ENCODE measurements around the gene SYCE3. TPM values are rescaled to one million over a fixed set of nuclear protein-coding genes. Genes with fewer than 3 reads are reported as not detected.

The SYCE3 gene
- total and polyA plus RNA-seq, 2 experiments from 2014 or later: not detected

DNA sequence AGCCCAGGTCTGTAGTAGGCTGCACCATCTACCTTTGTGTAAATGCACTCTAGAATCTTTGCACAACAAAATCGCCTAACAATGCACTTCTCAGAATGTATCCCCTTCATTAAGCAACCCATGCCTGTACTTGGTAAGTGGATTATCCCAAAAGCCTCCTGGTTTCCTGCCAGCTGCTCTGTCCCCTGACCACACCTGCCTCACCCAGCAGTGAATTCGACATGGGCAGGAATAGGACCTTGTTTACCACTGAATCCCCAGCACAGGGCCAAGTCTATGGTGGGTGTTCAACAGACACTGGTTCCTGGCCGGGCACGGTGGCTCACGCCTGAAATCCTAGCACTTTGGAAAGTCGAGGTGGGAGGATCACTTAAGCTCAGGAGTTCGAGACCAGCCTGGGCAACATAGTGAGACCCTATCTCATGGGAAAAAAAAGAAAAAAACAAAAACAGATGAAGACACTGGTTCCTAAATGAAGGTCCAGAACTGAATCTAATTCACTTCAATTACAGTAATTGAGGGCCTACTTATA is 5.1 kb upstream of the SYCE3 start:
- H3K4me1 ChIP-seq (ENCODE audit: insufficient read depth): no peaks in the 10 kb centered on the region

More for the DNA sequence above, 5.1 kb upstream of the SYCE3 start:
- no peak overlapping the region for H2AFZ ChIP-seq
- Mint-ChIP-seq H3K4me1 (no peaks in the 10 kb centered on the region; the same call in 2 of the 3 replicates), H3K27me3 (ENCODE audit: insufficient read depth, low read depth, poor library complexity) (peaks cover 18% of the 10 kb centered on the region), H3K4me3 (no peak overlapping the region), H3K36me3 (ENCODE audit: low read depth) (peaks cover 37% of the 10 kb centered on the region), H3K27ac (no peak overlapping the region), H3K9me3 (no peaks in the 10 kb centered on the region)
- H3K27ac ChIP-seq (ENCODE audit: low read depth): no peak overlapping the region
- no peaks in the 10 kb centered on the region for H3K79me2 ChIP-seq (replicated peaks; ENCODE audit: insufficient read depth)
- H4K20me1 ChIP-seq (replicated peaks; ENCODE audit: insufficient read depth): no peaks in the 10 kb centered on the region
- H3F3A ChIP-seq (replicated peaks; ENCODE audit: low read depth): no peaks in the 10 kb centered on the region
- H3K36me3 ChIP-seq (ENCODE audit: insufficient read depth): no peaks in the 10 kb centered on the region
- no peaks in the 10 kb centered on the region for H3K9me2 ChIP-seq (ENCODE audit: insufficient read depth)
- no peak for DNase-seq (ENCODE audit: low spot score)
- no peak overlapping the region for H3K4me2 ChIP-seq
- TF ChIP-seq ZNF462 (CRISPR knock-in tag; IDR thresholded peaks at IDR 0.05): no peak
- TF ChIP-seq, protein P1, sequence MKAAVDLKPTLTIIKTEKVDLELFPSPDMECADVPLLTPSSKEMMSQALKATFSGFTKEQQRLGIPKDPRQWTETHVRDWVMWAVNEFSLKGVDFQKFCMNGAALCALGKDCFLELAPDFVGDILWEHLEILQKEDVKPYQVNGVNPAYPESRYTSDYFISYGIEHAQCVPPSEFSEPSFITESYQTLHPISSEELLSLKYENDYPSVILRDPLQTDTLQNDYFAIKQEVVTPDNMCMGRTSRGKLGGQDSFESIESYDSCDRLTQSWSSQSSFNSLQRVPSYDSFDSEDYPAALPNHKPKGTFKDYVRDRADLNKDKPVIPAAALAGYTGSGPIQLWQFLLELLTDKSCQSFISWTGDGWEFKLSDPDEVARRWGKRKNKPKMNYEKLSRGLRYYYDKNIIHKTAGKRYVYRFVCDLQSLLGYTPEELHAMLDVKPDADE (IDR thresholded peaks at IDR 0.05): no peak
- TF ChIP-seq ZNF114 (CRISPR knock-in tag; IDR thresholded peaks at IDR 0.05): no peak
- no peak for TF ChIP-seq EZH2phosphoT487 (IDR thresholded peaks at IDR 0.05; ENCODE audit: unreplicated experiment)
- TF ChIP-seq JUNB (IDR thresholded peaks at IDR 0.05; ENCODE audit: unreplicated experiment): no peak
- TF ChIP-seq CREB1 (CRISPR knock-in tag; IDR thresholded peaks at IDR 0.05; ENCODE audit: low read depth): no peak
- TF ChIP-seq NANOG (IDR thresholded peaks at IDR 0.05; ENCODE audit: borderline replicate concordance): no peak
- TF ChIP-seq ZNF331 (CRISPR knock-in tag; IDR thresholded peaks at IDR 0.05; ENCODE audit: low read depth): no peak
- TF ChIP-seq POLR2AphosphoS5 (IDR thresholded peaks at IDR 0.05; ENCODE audit: low read depth): no peak
- TF ChIP-seq CTCF (conservative IDR thresholded peaks at IDR 0.05; ENCODE audit: low read depth in 2 of 2): no peak
- TF ChIP-seq EZH2 (IDR thresholded peaks at IDR 0.05; ENCODE audit: low read depth, unreplicated experiment): no peak
- TF ChIP-seq STAT1 (IDR thresholded peaks at IDR 0.05; ENCODE audit: unreplicated experiment): no peak
- no peak for TF ChIP-seq REST (IDR thresholded peaks at IDR 0.05; ENCODE audit: unreplicated experiment)
- H3K27me3 ChIP-seq (ENCODE audit: insufficient read depth): peaks cover 13% of the 10 kb centered on the region
- no peak for ATAC-seq
- no peak overlapping the region for H3K4me3 ChIP-seq

Data from GM23338 (cell line).